SU-DHL-6 (cell line): ENCODE results near the gene KCNJ9.

Experiments
- H2AFZ ChIP-seq: fragments of 200-600 bp; sonication (generic); 2 replicates; pipeline ENCODE4 v1.6.1; 2014; ENCODE audit warnings: low read depth, mild to moderate bottlenecking, moderate library complexity, mixed read lengths, antibody characterized with exemption, low read length; ENCODE audit not compliant: severe bottlenecking
- H3F3A ChIP-seq: fragments of 200-600 bp; shearing (Covaris generic); 2 replicates; pipeline ENCODE4 v1.6.0; 2016; ENCODE audit warnings: antibody characterized with exemption, mild to moderate bottlenecking; ENCODE audit not compliant: insufficient read depth
- H3K27ac ChIP-seq: fragments of 200-600 bp; sonication (generic); 2 replicates; pipeline ENCODE4 v1.5.1; 2016; ENCODE audit warnings: low read depth, mild to moderate bottlenecking, low read length, moderate library complexity, mixed read lengths
- H3K27me3 ChIP-seq: fragments of 200-600 bp; sonication (generic), shearing (Covaris generic); 2 replicates; pipeline ENCODE4 v1.6.0; 2014; ENCODE audit warnings: mild to moderate bottlenecking, low read length
- H3K36me3 ChIP-seq: fragments of 200-600 bp; sonication (generic); 2 replicates; pipeline ENCODE4 v1.6.1; 2014; ENCODE audit warnings: mild to moderate bottlenecking, low read length, mixed read lengths
- H3K4me2 ChIP-seq: fragments of 300-600, 200-600 bp; shearing (Covaris generic), sonication (generic); 2 replicates; pipeline ENCODE4 v1.6.0; 2014; ENCODE audit warnings: low read length, low read depth, mild to moderate bottlenecking; ENCODE audit not compliant: poor library complexity, severe bottlenecking
- H3K4me3 ChIP-seq: fragments of 200-600 bp; sonication (generic); 2 replicates; pipeline ENCODE4 v1.5.1; 2014; ENCODE audit warnings: antibody characterized with exemption, low read length, mild to moderate bottlenecking, mixed read lengths; ENCODE audit not compliant: insufficient read depth, poor library complexity, severe bottlenecking
- H3K79me2 ChIP-seq: fragments of 200-600 bp; sonication (generic); 2 replicates; pipeline ENCODE4 v1.6.1; 2014; ENCODE audit warnings: mild to moderate bottlenecking, low read length, moderate library complexity; ENCODE audit not compliant: insufficient read depth
- H3K9ac ChIP-seq: fragments of 200-600 bp; sonication (generic); 2 replicates; pipeline ENCODE4 v1.7.0; 2014; ENCODE audit warnings: mild to moderate bottlenecking, low read length
- H3K9me2 ChIP-seq: fragments of 200-600 bp; sonication (generic); replicated peaks from 2 replicates; pipeline ENCODE4 v1.6.1; 2014; ENCODE audit warnings: low read length; ENCODE audit not compliant: insufficient read depth
- H3K9me3 ChIP-seq: fragments of 200-600 bp; sonication (generic); 2 replicates; pipeline ENCODE4 v1.6.1; 2014; ENCODE audit warnings: low read length, mixed read lengths; ENCODE audit not compliant: insufficient read depth
- H4K20me1 ChIP-seq: fragments of 200-600 bp; sonication (generic); 2 replicates; pipeline ENCODE4 v1.6.1; 2014; ENCODE audit warnings: low read depth, mild to moderate bottlenecking, antibody characterized with exemption, low read length, moderate library complexity, mixed read lengths
- CTCF ChIP-seq: fragments of 200-600 bp; sonication (generic); IDR thresholded peaks from one replicate; pipeline ENCODE4 v1.5.1; 2017; ENCODE audit warnings: antibody characterized with exemption, mild to moderate bottlenecking, low read length, moderate library complexity; ENCODE audit not compliant: insufficient read depth, poor library complexity, severe bottlenecking
- EZH2phosphoT487 ChIP-seq: fragments of 200-600 bp; sonication (generic), shearing (Covaris generic); conservative IDR thresholded peaks from 2 replicates; pipeline ENCODE4 v1.6.1; 2018; ENCODE audit warnings: mild to moderate bottlenecking, antibody characterized with exemption, low read length, moderate library complexity, mixed read lengths

KCNJ9 gene

GRCh38 chr1:160117300-160117699 lies 36.0 kb downstream of the KCNJ9 start:
- TF ChIP-seq CTCF (no peak), EZH2phosphoT487 (no peak)
- no peaks in the 10 kb centered on the region for H3K9me3 ChIP-seq
- no peak overlapping the region for H3K27ac ChIP-seq
- no peaks in the 10 kb centered on the region for H3K79me2 ChIP-seq
- no peak overlapping the region for H2AFZ ChIP-seq
- no peaks in the 10 kb centered on the region for H3K9me2 ChIP-seq
- no peaks in the 10 kb centered on the region for H3K36me3 ChIP-seq
- H4K20me1 ChIP-seq = no peaks in the 10 kb centered on the region
- H3K9ac ChIP-seq = no peak overlapping the region
- H3K4me3 ChIP-seq = no peak overlapping the region
- no peaks in the 10 kb centered on the region for H3K27me3 ChIP-seq
- no peaks in the 10 kb centered on the region for H3F3A ChIP-seq
- H3K4me2 ChIP-seq = no peak overlapping the region

- TF ChIP-seq CTCF (no peak), EZH2phosphoT487 (no peak)
- H3K4me2 ChIP-seq = no peak overlapping the region
- no peaks in the 10 kb centered on the region for H3K27me3 ChIP-seq
- no peak overlapping the region for H3K4me3 ChIP-seq
- no peak overlapping the region for H3K9ac ChIP-seq
- H3K36me3 ChIP-seq = no peaks in the 10 kb centered on the region
- no peak overlapping the region for H2AFZ ChIP-seq
- no peaks in the 10 kb centered on the region for H4K20me1 ChIP-seq
- no peaks in the 10 kb centered on the region for H3F3A ChIP-seq
- H3K27ac ChIP-seq = no peak overlapping the region
- no peaks in the 10 kb centered on the region for H3K9me2 ChIP-seq
- H3K9me3 ChIP-seq = no peaks in the 10 kb centered on the region
- H3K79me2 ChIP-seq = no peaks in the 10 kb centered on the region
Measured at GRCh38 chr1:160117709-160118183, 36.4 kb downstream of the KCNJ9 start.

- H3K36me3 ChIP-seq = no peaks in the 10 kb centered on the region
- H3K27ac ChIP-seq = no peak overlapping the region
- no peak for TF ChIP-seq EZH2phosphoT487
- no peak for TF ChIP-seq CTCF
- no peak overlapping the region for H3K4me3 ChIP-seq
- no peaks in the 10 kb centered on the region for H3K27me3 ChIP-seq
- no peak overlapping the region for H3K4me2 ChIP-seq
- no peaks in the 10 kb centered on the region for H3F3A ChIP-seq
- H3K9me2 ChIP-seq = no peaks in the 10 kb centered on the region
- H2AFZ ChIP-seq = no peak overlapping the region
- H3K79me2 ChIP-seq = no peaks in the 10 kb centered on the region
- no peak overlapping the region for H3K9ac ChIP-seq
- H4K20me1 ChIP-seq = no peaks in the 10 kb centered on the region
- H3K9me3 ChIP-seq = no peaks in the 10 kb centered on the region
Measured at GRCh38 chr1:160118928-160119327, 37.6 kb downstream of the KCNJ9 start.

GRCh38 chr1:160120797-160121196 lies 39.5 kb downstream of the KCNJ9 start:
- Histone ChIP-seq H3K36me3 (no peaks in the 10 kb centered on the region), H3K79me2 (no peaks in the 10 kb centered on the region), H3K4me2 (no peak overlapping the region), H3K27ac (no peak overlapping the region), H3K9ac (no peak overlapping the region), H3K4me3 (no peak overlapping the region), H3K27me3 (no peaks in the 10 kb centered on the region), H4K20me1 (no peaks in the 10 kb centered on the region), H3K9me3 (no peaks in the 10 kb centered on the region), H3F3A (no peaks in the 10 kb centered on the region), H3K9me2 (no peaks in the 10 kb centered on the region), H2AFZ (no peak overlapping the region)
- TF ChIP-seq CTCF = no peak
- no peak for TF ChIP-seq EZH2phosphoT487
